Limb (tissue), 2 donors: Measurements from ENCODE around the gene MED26.

ENCODE experiments used
- DNase-seq, 2 donors: peaks; one replicate each; pipeline ENCODE4 v3.0.0-alpha.2; 2016; ENCODE audit errors: extremely low spot score in 2 of 2

The MED26 gene

DNA sequence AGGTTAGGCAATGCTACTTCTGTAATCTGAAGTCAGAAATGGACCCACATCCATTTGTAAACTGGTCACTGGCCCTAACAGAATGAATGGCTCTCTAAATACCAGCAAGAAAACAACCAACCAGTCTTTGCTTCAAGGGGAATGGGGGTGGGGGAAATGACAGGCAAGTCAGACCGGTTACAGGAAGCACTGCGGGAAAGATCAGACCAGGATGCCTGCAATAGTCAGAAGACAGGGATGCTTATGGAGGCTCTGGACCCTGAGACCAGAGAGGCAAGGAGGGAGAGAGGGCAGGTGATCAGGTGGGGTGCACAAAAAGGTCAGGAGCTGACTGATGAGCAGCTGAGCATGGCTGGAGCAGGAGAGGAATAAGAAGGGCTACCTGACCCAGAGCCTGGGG is 13.1 kb downstream of the MED26 start:
- DNase-seq, result no peak

DNA sequence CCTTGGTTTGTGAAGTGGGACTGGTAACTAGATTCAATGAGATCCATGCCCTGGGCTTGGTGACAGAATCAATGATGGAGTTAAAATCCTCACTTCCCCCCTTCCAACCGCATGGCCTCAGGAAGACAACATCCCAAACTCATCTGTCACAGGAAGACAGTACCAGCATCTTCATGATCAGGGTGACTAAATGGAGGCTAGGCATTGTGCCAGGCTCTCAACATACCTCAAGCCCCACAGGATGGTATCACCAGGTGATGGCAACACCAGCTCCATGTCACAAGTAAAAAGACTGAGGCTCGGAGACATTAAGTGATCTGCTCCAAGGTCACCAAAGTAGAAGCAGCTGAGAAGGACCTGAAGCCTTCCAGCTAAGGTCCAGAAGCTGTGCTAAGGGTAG is 14.2 kb downstream of the MED26 start:
- no peak for DNase-seq

DNA sequence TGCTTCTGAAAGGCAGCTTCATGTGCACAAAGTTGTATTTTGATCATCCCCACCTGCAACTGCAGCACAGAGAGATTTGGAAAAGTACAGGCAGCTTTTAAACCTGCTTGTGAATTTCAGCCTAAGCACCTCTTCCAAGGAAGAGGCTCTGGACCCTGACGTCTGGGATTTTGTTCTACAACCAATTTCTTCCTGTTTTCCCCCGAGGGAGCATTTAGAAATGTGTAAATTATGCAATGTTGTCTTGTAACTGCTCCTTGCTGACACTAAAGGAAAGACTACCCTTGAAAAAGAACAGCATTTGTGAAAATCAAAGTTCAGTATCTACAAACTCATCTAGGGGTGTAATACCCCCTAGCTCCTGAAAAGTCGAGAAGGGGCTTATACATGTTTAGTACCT is 15.4 kb downstream of the MED26 start:
- DNase-seq, result no peak

DNA sequence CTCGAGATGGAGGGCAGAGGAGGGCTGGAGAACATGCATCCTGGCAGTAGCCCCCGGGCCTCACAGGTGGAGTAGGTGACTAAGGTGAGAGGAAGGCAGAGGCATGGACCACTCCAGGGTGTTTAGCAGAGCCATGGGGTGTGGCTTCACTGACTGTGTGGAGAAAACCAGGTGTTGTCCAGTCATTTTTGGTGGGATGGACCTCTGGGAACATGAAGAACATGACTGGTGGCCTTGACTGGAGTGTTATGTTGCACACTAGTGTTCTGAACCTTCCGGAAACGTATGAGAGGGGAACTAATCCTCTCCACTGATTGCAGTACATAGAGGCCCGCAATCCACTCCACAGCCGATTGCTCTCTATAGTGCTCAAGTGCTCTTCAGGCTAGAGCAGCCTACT is 16.9 kb downstream of the MED26 start:
- DNase-seq, result no peak

DNA sequence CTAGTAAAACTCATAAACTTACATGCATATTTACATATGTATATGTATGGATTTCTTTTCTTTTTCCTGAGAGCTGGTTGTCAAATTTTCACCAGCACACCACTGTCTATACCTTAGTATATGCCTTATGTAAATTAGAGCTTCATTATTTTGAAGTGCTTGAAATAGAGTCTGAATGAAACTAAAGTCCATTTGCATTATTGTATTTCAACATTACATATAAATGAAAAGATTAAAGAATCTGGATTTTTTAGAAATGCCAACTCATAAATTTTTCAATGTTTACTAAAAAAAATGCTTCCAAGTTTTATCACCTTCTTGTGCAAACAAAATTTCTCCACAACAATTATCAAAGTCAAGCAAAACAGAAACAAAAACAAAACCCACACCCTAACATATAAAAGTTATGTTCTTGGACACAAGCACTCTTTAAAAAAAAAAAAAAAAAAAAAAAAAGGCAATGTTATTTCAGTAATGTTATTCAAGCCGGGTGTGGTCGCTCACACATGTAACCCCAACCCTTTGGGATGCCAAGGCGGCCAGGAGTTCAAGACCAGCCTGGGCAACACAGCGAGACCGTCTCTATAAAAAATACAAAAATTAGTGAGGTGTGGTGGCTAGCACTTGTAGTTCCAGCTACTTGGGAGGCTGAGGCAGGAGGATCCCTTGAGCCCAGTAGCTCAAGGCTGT is 18.3 kb downstream of the MED26 start:
- DNase-seq, result no peak

DNA sequence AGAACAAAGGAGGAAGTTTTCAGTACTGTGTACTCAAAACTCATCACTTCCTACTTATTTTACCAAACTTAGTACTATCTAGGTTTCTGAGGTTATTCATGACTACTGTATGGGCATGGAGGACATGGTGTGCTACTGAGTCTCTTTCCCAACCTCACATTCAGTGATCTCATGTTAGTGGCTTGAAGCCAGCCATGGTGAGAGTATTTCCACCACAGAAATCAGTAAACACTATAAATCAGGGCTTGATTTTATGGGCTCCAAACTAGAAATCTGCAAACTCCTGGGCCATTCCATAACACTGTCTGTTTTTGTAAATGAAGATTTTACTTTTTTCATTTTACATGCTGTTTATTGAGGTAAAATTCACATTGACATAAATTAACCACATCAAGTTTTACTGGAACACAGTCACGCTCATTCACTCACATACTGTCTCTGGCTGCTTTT is 19.7 kb downstream of the MED26 start:
- no peak for DNase-seq

DNA sequence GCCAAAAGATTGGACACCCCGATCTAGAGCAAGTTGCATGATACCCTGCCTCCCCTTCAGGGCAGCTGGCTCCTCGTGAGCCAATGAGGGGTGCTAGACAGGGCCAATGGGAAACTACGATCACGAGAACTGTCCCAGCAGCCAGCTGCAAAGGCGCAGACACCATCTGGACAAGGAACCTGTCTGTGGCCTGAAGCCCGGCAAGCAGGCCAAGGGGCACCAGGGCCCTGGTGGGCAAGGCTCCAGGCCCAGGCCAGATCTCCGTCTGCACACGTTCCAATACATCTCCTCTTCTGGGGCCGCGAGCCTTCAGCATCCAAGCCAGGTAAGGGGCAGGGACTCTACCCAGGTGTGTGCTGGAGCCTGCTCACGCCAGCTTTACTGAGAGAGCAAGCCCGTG is 20.2 kb downstream of the MED26 start:
- no peak for DNase-seq

DNA sequence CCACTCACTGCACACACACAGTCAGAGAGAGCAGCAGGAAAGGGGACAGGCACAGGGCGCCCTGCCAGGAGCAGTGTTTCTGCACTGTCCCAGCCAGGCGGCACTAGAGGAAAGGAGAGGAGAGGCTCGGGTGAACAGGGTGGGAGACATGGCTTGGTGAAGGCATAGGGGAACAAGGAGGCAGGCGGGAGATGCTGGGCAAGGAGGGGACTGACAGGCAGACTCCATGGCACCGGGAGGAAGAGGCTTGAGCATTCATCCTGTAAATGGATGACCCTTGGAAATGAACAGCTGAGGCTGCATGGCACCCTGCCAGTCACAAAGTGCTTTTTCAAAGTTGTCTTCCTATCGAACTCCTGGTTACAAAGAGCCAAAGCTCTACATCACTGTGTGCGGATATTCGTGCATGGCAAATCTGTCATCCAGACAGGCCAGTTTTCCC is 22.4 kb downstream of the MED26 start:
- no peak for DNase-seq

DNA sequence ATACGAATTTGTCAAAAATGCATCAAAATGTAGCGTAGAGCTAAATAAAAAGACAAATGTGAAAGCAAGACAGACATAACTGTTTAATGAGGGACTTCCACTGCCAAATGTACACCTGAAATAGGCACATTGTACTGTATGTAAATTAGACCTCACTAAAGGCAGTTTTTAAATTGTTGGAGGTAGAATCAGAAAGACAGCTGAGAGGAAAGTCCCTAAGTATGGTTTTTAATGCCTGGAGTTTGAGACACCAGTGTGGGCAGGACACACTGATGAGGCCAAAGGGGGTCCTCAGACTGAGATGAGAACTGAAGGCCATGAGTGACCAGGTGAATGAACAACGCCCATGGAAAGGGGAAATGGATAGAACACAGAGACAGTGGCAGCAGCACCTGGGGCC is 22.9 kb downstream of the MED26 start:
- DNase-seq, result no peak

DNA sequence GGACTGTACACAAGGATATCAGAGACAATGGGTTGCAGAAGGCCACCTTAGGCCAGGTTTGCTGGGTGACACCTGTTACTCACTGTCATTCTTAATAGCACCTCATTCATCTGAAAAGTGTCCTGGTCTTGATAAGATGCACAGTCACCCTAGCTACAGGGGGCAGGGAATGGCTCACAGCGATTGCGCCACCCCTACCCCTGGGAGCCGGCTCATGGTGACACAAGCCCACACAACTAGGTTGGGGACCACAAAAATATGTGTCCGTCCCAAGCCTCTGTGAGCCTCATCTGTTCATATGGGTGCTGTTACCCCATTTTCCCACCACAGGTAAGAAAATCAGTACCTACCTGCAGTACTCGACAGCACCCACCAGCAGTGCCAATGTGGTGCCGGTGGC is 23.4 kb downstream of the MED26 start:
- no peak for DNase-seq

DNA sequence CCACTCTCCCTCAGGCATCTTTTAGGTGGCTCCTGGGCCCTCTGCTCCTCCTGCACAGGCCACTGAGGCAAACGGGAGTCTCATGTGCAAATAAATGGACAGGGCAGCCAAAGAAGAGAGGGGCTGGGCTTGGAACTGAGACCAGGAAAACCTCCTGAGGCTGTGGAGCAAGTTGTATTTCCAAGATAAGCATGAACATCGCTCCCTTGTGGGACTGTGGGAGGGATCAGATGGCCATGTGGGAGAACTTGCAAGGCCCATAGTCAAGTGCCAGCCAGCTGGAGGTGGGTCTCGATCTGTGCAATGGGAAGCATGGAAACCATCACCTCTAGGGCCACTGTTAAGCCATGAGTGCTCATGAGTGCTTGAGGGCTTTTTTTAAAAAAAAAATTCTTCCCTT is 24.9 kb downstream of the MED26 start:
- no peak for DNase-seq

DNA sequence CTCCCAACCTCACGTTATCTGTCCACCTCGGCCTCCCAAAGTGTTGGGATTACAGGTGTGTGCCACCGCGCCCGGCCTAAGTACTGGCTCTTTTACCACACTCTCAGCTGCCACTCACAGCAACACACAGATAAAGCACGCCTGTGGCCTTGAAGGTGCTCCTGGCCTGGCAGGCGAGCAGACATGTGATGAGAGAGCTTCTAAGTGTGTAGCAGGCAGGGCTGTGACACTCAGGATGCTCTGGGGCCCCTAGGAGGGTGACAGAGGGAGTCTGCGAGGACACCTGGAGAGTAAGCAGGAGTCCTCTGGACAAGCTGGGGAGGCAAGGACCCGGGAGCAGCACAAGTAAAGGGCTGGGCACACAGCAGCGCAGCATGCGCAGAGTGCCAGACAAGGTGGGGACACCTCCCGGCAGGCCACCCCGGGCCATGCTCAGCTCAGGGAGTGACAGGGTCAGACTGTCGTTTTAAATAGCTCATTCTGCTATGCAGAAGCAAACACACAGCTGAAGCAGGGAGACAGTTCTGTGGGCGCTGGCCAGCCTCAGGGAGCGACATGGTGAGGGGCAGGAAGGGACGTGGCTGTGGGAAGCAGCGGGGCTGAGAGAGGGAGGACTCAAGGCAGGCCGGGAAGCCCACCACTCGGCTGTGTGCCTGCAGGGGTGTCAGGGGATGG is 26.5 kb downstream of the MED26 start:
- no peak for DNase-seq

DNA sequence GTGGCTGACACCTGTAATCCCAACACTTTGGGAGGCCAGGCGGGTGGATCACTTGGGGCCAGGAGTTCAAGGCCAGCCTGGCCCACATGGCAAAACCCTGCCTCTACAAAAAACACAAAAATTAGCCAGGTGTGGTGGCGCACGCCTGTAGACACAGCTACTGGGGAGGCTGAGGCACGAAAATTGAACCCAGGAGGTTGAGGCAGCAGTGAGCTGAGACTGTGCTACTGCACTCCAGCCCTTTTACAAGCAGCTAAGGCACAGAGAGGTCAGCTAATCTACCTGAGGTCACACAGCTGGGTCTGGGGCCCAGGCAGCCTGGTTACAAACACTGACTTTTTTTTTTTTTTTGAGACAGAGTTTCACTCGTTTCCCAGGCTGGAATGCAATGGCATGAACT is 27.2 kb downstream of the MED26 start:
- no peak for DNase-seq

DNA sequence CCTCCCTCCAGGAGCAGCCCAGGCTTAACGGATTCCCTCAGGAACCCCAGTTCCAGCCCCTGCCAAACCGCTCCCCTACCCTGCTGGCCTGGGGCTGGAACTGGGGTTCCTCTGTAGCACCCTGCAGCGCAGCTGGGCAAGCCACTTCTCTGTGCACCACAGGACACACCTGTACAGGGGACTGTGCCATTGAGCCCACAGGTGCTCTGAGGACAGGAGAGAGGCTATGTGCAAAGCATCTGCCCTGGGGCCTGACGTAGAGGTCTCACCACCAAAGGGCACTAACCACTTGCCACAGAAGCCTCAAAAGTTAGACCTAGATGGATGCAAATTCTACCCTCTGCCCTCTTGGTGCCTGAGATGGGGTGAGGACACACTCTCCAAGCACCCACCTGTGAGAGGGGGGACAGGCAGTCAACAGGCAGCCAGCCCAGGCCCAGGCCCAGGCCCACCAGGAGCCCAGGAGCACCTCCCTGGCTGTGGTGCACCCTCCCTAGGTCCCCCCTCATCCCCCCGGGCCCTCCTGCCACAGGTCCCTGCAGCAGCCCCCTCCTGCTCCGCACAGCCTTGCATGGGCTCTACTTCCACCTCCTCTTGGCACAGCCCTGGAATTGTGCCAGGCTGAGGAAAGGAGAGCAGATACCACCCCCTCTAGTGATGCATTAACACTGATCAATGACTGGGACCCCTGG is 28.2 kb downstream of the MED26 start:
- no peak for DNase-seq

DNA sequence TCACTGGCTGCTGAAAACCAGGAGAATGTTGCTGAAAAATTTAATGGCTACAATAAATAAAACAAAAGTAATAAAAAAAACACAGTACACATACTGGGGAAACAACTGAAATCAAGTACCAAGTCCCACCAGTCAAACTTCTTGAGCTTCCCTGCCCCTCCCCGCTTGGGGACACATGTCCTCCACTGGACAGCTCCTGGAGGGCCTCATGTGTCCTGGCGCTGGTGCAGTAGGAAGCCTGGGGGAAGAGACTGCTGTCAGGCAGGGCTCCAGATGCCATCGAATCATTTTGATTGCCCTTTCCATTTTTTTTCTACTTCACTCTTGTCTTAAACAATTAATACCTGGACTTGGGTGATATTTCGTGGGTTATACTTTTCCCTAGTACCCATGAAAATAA is 29.2 kb downstream of the MED26 start:
- DNase-seq, result no peak

DNA sequence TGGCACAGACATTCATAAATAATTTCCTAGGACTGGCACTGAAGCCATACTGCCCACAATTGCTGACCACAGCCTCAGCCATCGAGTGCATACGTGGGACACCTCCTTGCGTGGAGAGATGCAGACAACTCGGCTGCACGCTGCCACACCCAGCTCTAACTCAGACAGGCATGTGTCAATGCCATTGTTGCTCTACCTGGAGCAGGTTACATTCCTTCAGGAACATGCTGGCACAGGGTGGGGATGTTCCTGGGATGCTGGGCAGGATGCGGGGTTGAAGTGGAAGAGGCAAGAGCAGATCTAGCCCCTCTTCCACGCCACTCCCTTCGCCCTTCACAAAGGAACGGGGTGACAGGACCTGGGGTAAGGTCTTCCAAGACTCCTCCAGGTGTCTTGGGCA is 31.6 kb downstream of the MED26 start:
- no peak for DNase-seq

DNA sequence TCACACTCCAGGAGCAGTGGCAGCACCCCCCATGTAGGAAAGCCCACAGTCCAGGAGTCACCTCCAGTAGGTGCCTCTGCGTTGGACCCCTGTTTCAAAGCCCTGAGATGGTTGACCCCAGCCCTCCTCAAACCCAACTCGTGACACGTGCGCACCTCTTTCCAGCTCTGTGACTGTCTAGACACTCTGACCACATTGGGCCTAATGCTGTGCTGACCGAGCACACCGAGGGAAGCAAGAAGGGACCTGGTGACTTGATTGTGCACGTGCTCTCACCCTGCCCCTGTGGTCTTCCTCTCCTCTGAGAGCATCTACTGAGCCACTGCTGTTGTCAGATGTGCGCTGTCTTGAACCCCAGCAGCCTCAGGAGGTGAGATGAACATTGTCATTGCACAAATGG is 32.9 kb downstream of the MED26 start:
- no peak for DNase-seq

DNA sequence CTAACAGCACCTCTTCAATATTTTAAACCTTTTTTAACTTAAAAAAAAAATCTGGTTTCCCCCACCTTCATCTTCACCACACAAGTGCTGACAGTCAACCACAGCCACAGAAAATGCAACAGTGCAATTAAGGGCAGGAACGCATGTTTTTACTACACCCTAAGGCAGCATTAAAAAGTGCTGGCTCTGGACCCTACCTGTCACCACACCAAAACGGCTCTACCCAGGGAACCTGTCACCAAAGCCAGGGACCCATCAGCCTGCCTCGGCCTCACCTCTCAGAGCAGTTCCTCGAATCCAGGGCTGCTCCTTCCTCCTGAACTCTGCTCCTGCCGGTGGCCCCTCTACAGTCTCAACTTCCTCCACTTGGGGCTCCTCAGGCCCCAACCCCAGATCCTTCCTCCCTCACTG is 33.3 kb downstream of the MED26 start:
- DNase-seq, result no peak

DNA sequence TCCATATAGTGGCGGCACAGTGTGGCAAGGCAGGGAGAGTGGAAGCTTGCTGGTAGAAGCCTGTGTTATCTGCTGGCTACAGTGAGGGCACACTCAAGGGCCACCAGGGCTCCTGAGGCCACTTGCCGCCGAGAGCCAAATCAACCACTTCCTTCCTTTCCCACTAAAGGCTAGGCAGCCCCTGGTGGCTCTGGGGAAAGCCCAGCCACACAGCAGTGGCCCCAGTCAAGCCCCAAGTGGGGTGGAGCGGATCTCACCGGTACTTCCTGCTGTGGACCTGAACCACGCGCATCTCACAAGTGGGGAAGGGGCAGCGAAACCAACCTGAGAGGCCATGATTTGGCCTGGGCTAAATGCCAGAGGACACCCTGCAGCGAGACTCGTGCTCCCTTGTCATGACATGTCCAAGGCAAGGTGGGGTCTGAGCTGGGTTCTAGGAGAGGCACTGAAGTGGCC is 33.8 kb downstream of the MED26 start:
- no peak for DNase-seq

DNA sequence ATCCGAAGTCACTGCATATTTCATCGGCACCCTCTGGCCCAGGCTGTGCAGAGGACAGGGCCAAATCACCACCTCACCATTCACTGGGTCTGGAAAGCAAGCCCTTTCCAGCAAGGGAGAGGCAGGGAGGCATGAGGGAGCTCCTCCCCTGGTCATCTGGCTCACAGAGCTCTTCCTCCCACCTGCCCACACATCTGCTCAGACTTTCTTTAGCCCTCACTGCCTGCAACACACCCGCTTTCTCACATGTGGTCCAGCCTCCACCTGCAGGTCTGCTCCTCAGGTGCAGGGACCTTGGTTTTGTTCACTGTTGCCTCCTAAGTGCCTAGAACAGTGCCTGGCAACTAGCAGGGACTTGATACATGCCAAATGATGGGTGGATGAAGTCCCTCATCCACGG is 34.8 kb downstream of the MED26 start:
- no peak for DNase-seq

DNA sequence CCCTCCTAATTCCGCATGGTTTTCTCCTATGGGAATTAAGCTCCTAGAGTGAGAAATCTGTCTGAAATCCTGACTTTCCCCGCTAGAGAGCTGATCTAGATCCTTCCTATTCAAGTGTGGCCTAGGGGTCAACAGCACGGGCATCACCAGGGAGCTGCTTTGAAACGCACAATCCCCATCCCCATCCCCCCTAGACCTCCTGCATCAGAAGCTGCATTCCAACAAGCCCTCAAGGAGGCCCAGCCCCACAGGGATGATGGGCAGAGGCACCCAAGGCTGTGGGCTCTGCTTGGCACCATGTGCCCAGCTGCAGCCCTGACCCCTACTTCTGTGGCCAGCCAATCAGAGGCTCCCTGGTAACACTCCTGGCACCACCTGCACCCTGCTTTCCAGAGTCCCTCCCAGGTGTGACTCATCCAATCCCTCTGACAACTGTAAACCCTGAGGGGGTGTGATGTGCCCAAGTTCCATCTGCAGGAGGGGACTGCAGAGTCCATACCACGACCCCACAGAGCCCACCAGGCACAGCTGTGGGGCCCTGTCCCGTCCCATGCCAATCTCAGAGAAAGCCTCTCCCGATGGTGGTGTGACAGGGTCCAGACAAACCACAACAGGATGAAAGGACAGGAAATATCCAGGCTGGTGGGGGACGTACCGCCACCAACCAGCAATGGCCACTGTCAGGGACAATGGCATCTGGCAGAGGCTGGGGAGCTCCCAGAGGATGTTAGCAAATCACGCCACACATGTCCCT is 36.0 kb downstream of the MED26 start:
- DNase-seq, result no peak
